NT2/D1 (cell line): ENCODE data around the gene VNN1.

Source experiments
- DNase-seq: peaks from one replicate; pipeline ENCODE4 v3.0.0-alpha.2; 2011; ENCODE audit warnings: low read depth, low spot score
- H3K27me3 ChIP-seq: 2 replicates; pipeline ENCODE4 v1.6.0; 2011; ENCODE audit warnings: mild to moderate bottlenecking; ENCODE audit not compliant: insufficient read length, insufficient read depth
- H3K36me3 ChIP-seq: 2 replicates; pipeline ENCODE4 v1.6.1; 2011; ENCODE audit warnings: mild to moderate bottlenecking, low read length, mixed read lengths; ENCODE audit not compliant: insufficient read depth, insufficient read length
- H3K4me1 ChIP-seq: 2 replicates; pipeline ENCODE4 v1.5.1; 2011; ENCODE audit not compliant: insufficient read depth, insufficient read length
- H3K4me3 ChIP-seq: 2 replicates; pipeline ENCODE4 v1.5.1; 2011; ENCODE audit warnings: low read depth; ENCODE audit not compliant: insufficient read length
- H3K9ac ChIP-seq: 2 replicates; pipeline ENCODE4 v1.6.0; 2011; ENCODE audit warnings: low read depth; ENCODE audit not compliant: insufficient read length
- H3K9me3 ChIP-seq: 2 replicates; pipeline ENCODE4 v1.5.1; 2011; ENCODE audit warnings: mild to moderate bottlenecking, low read length; ENCODE audit not compliant: insufficient read depth
- SUZ12 ChIP-seq: IDR thresholded peaks from 2 replicates; pipeline ENCODE4 v1.6.1; 2011; ENCODE audit not compliant: insufficient read length, insufficient read depth; ENCODE audit errors: extremely low read depth
- YY1 ChIP-seq: IDR thresholded peaks from 2 replicates; pipeline ENCODE4 v1.6.1; 2011; ENCODE audit not compliant: insufficient read length, insufficient read depth
- ZNF274 ChIP-seq: IDR thresholded peaks from 2 replicates; pipeline ENCODE4 v1.6.1; 2011; ENCODE audit warnings: mild to moderate bottlenecking, low read depth, low read length

Gene VNN1

DNA sequence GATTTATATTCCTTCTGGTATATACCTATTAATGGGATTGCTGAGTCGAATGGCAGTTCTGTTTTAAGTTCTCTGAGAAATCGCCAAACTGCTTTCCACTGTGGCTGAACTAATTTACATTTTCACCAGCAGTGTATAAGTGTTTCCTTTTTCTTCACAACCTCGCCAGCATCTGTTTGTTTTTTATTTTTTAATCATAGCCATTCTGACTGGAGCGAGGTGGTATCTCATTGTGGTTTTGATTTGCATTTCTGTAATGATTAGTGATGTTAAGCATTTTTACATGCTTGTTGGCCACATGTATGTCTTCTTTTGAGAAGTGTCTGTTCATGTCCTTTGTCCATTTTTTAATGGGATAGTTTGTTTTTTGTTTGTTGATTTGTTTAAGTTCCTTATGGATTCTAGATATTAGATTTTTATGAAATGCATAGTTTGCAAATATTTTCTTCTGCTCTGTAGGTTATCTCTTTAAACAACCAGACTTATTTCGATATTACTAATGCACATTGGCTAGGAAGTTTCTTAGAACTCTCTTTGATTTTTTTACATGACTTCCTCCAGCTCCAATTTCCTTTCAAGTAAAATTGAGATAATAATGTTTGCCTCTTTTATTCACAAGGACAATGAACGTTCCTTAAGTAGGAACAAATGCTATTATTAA is 12.2 kb upstream of the VNN1 start:
- no peak for TF ChIP-seq YY1
- no peak for TF ChIP-seq SUZ12
- no peak for TF ChIP-seq ZNF274
- Histone ChIP-seq H3K4me1 (no peaks in the 10 kb centered on the region), H3K9me3 (no peaks in the 10 kb centered on the region), H3K9ac (no peak overlapping the region), H3K4me3 (no peak overlapping the region), H3K36me3 (no peaks in the 10 kb centered on the region), H3K27me3 (no peaks in the 10 kb centered on the region)
- DNase-seq = no peak

- Histone ChIP-seq H3K9me3 (no peaks in the 10 kb centered on the region), H3K4me1 (no peaks in the 10 kb centered on the region), H3K4me3 (no peak overlapping the region), H3K9ac (no peak overlapping the region), H3K36me3 (no peaks in the 10 kb centered on the region), H3K27me3 (no peaks in the 10 kb centered on the region)
- no peak for TF ChIP-seq SUZ12
- TF ChIP-seq YY1 = no peak
- TF ChIP-seq ZNF274 = no peak
- DNase-seq = no peak
These were observed 11.6 kb upstream of the VNN1 start for GRCh38 chr6:132725471-132725870.

- no peaks in the 10 kb centered on the region for H3K27me3 ChIP-seq
- H3K4me3 ChIP-seq = no peak overlapping the region
- no peak for TF ChIP-seq ZNF274
- TF ChIP-seq SUZ12 = no peak
- TF ChIP-seq YY1 = no peak
- no peaks in the 10 kb centered on the region for H3K36me3 ChIP-seq
- no peak for DNase-seq
- no peaks in the 10 kb centered on the region for H3K4me1 ChIP-seq
- no peaks in the 10 kb centered on the region for H3K9me3 ChIP-seq
- H3K9ac ChIP-seq = no peak overlapping the region
These were observed 6.0 kb upstream of the VNN1 start for GRCh38 chr6:132719736-132720448.

DNA sequence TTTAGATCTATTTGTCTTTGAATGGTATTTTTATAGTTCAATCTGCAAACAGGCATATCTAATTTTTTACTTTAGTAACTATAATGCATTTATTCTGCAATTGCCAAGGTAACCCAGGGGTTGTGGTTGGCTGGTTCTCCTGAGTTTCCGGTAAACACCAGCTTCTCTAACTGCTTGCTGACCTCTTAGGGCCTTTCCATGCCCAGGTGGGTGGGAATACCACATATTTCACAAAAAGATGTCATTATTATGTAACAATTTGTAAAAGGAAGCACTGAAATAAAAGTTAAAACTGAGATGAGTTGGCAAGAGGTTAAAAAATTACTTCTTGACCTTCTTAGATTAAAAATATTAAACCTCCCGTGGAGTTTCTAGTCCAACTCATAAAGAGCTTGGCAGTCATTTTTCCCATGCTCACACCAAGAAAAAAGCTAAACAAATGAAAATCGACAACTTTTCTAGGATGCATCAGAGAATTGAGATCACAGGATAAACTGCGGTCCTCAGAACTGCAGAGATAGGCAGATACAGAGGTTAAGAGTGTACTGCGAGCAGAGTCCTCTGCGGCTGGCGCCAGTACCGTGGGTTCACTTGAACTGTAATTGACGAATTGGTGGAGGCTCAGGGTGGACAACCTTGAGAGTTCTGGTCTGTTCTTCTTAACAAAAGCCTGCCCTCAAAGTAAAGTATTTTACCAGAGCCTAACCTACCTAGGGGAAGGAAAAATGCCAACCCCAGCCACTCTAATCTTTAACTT is 2.2 kb upstream of the VNN1 start:
- no peak for DNase-seq
- H3K4me1 ChIP-seq = no peaks in the 10 kb centered on the region
- no peaks in the 10 kb centered on the region for H3K27me3 ChIP-seq
- no peak overlapping the region for H3K4me3 ChIP-seq
- H3K36me3 ChIP-seq = no peaks in the 10 kb centered on the region
- no peak overlapping the region for H3K9ac ChIP-seq
- H3K9me3 ChIP-seq = no peaks in the 10 kb centered on the region
- TF ChIP-seq YY1 (no peak), SUZ12 (no peak), ZNF274 (no peak)

DNA sequence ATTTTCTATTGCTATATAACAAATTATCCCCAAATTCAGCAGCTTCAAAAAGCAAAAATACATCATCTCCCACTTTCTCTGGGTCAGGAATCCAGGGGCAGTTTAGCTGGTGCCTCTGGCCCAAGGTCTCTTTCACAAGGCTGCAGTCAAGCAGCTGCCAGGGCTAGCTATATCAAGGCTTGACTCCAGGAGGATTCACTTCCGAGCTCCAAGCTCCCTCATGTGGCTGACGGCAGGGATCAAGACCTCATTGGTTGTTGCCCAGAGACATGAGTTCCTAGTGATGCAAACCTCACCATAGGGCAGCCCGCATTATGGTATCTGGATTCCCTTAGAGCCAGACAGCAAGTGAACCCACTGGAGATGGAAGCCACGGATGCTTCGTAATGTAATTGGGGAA is 1.3 kb upstream of the VNN1 start:
- Histone ChIP-seq H3K9ac (no peak overlapping the region), H3K4me1 (no peaks in the 10 kb centered on the region), H3K4me3 (no peak overlapping the region), H3K36me3 (no peaks in the 10 kb centered on the region), H3K27me3 (no peaks in the 10 kb centered on the region), H3K9me3 (no peaks in the 10 kb centered on the region)
- TF ChIP-seq YY1 (no peak), ZNF274 (no peak), SUZ12 (no peak)
- peak; percentile 13 for DNase-seq

GRCh38 chr6:132714160-132714559 is 305 bp upstream of the VNN1 start:
- no peak for DNase-seq
- Histone ChIP-seq H3K27me3 (no peaks in the 10 kb centered on the region), H3K4me1 (no peaks in the 10 kb centered on the region), H3K9me3 (no peaks in the 10 kb centered on the region), H3K9ac (no peak overlapping the region), H3K4me3 (no peak overlapping the region), H3K36me3 (no peaks in the 10 kb centered on the region)
- TF ChIP-seq YY1 (no peak), ZNF274 (no peak), SUZ12 (no peak)

GRCh38 chr6:132712366-132712765 is 1.5 kb downstream of the VNN1 start:
- H3K9me3 ChIP-seq = no peaks in the 10 kb centered on the region
- no peak overlapping the region for H3K9ac ChIP-seq
- no peaks in the 10 kb centered on the region for H3K4me1 ChIP-seq
- no peak for DNase-seq
- no peaks in the 10 kb centered on the region for H3K27me3 ChIP-seq
- no peak for TF ChIP-seq SUZ12
- no peak overlapping the region for H3K4me3 ChIP-seq
- no peaks in the 10 kb centered on the region for H3K36me3 ChIP-seq
